ENCODE data around the gene REC8.

GRCh38 chr14:24171422-24172260 is at the start of gene REC8:
- TF ChIP-seq, protein P1, sequence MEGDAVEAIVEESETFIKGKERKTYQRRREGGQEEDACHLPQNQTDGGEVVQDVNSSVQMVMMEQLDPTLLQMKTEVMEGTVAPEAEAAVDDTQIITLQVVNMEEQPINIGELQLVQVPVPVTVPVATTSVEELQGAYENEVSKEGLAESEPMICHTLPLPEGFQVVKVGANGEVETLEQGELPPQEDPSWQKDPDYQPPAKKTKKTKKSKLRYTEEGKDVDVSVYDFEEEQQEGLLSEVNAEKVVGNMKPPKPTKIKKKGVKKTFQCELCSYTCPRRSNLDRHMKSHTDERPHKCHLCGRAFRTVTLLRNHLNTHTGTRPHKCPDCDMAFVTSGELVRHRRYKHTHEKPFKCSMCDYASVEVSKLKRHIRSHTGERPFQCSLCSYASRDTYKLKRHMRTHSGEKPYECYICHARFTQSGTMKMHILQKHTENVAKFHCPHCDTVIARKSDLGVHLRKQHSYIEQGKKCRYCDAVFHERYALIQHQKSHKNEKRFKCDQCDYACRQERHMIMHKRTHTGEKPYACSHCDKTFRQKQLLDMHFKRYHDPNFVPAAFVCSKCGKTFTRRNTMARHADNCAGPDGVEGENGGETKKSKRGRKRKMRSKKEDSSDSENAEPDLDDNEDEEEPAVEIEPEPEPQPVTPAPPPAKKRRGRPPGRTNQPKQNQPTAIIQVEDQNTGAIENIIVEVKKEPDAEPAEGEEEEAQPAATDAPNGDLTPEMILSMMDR (IDR thresholded peaks at IDR 0.05): no peak
- TF ChIP-seq POLR2AphosphoS5 (IDR thresholded peaks at IDR 0.05; ENCODE audit: low read depth, low read length): no peak
- TF ChIP-seq TCF7L2 (IDR thresholded peaks at IDR 0.05; ENCODE audit: low read depth, low read length): no peak
- no peak for TF ChIP-seq REST (IDR thresholded peaks at IDR 0.05; ENCODE audit: insufficient read depth in 1 of 2, low read depth in 2 of 2, low read length in 1 of 2)
- no peak for TF ChIP-seq SIN3A (IDR thresholded peaks at IDR 0.05; ENCODE audit: borderline replicate concordance, insufficient read depth, low read depth, low read length)
